ENCODE measurements around the gene IL1RAPL1.

DNA sequence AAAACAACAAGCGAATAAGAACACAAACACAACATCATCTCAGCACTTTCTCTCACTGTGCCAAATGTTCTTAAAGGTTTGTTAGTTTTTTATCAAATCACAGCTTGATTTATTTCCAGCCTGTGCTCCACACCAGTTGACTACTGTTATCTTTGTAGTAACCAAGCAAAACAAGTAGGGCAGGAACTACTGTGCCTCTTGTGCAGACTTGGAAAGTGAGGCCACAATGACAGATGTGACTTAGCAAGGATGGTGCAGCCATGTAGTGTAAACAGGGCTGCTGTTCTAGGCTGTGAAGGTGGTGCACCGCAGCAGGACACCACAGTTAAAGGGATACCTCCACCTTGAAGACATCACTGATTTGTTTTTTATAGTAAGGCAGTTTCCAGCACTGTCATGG, 170.0 kb downstream of the IL1RAPL1 start:
- TF ChIP-seq, protein P1, sequence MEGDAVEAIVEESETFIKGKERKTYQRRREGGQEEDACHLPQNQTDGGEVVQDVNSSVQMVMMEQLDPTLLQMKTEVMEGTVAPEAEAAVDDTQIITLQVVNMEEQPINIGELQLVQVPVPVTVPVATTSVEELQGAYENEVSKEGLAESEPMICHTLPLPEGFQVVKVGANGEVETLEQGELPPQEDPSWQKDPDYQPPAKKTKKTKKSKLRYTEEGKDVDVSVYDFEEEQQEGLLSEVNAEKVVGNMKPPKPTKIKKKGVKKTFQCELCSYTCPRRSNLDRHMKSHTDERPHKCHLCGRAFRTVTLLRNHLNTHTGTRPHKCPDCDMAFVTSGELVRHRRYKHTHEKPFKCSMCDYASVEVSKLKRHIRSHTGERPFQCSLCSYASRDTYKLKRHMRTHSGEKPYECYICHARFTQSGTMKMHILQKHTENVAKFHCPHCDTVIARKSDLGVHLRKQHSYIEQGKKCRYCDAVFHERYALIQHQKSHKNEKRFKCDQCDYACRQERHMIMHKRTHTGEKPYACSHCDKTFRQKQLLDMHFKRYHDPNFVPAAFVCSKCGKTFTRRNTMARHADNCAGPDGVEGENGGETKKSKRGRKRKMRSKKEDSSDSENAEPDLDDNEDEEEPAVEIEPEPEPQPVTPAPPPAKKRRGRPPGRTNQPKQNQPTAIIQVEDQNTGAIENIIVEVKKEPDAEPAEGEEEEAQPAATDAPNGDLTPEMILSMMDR (IDR thresholded peaks at IDR 0.05): no peak
- no peak for TF ChIP-seq EP300 (IDR thresholded peaks at IDR 0.05)
- no peak for TF ChIP-seq POLR2AphosphoS5 (IDR thresholded peaks at IDR 0.05)
- TF ChIP-seq POLR2A (IDR thresholded peaks at IDR 0.05): no peak
